Glomerular endothelial cell (primary cell): ENCODE data around the gene SLC45A3. TPM values are rescaled to one million over a fixed set of nuclear protein-coding genes. Genes with fewer than 3 reads are reported as not detected.

Experiments
- DNase-seq: peaks from one replicate; pipeline ENCODE4 v3.0.0-alpha.2; 2011; ENCODE audit warnings: low read depth, low spot score; ENCODE audit errors: extremely low read depth
- total RNA-seq: library from RNA; depleted of rRNA; stranded (reverse); fragments of >200 nt; gene quantifications from 2 replicates; pipeline ENCODE4 v1.2.3, GENCODE V29; 2015

Gene SLC45A3
- total RNA-seq, 1 donor from 2014 or later, result 11.6 TPM

DNA sequence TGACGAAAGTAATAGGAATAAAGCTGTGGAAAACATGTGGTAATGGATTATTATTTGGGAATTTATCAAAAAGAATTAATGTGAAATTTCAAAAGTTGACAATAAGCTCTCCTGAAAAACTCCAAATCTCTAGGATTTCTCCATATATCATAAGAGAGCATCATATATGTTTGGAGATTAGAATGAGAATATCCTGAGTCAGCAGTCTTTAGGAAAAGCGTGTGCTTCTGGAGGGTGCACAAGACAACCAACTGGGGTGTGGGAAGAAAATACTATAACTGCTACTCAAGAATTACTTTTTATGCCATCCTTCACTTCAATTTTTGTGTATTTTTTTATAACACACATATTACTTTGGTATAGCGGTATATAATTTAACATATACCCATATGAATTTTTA lies 68.2 kb downstream of the SLC45A3 start:
- DNase-seq, result no peak

DNA sequence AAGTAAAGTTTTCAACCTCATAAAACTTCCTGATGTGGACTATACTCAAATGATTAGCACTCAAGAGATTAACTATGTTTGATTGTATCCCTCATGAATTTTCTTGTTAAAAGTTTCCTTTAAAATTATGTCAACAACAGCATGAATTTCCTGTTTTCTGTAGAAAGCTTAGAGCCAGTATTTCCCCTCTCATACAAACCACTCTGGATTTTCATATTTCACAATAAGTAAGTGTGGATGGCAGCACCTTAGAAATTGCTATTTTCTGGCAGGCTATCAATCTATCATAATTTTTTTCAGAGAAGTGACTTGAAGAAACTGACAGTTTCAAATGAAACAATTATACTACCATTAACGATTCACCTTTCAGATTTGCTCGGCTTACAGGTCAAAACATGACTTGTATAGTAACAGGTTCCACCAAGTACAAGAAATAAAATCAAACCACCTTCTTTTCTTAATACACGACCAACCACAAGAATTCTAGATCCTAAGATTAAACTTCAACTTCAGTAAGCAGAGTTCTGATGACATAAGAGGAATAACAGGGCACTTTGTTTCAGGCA lies 69.3 kb downstream of the SLC45A3 start:
- no peak for DNase-seq

GRCh38 chr1:205610036-205610435 lies 70.3 kb downstream of the SLC45A3 start:
- no peak for DNase-seq

Other genes with a start within 250 kb of the SLC45A3 start
- gene BLACAT1, start 224.5 kb downstream of the SLC45A3 start, total RNA-seq, result not detected in 2 replicates
- gene CDK18, start 175.8 kb downstream of the SLC45A3 start, total RNA-seq, result 0.18 and 9.7 TPM in 2 replicates
- gene ELK4, start 48.5 kb downstream of the SLC45A3 start, total RNA-seq, result 23.2 and 35.2 TPM in 2 replicates
- gene NUCKS1, start 69.7 kb upstream of the SLC45A3 start, total RNA-seq, result 74.4 and 76.0 TPM in 2 replicates
- 32.3 and 41.4 TPM in 2 replicates for gene RAB29, start 95.0 kb upstream of the SLC45A3 start, total RNA-seq
- gene SLC41A1, start 132.7 kb upstream of the SLC45A3 start, total RNA-seq, result 29.8 and 50.8 TPM in 2 replicates
- gene PM20D1, start 169.6 kb upstream of the SLC45A3 start, total RNA-seq, result not detected in 2 replicates